CD4-positive, alpha-beta memory T cell (primary cell): ENCODE data around the gene HCK. TPM values are rescaled to one million over a fixed set of nuclear protein-coding genes. Genes with fewer than 3 reads are reported as not detected.
"Not testable (repeated sequence)": the region's sequence is repeated elsewhere in the genome, so short reads cannot be mapped to it uniquely, and the experiment has no call there.

ENCODE experiments used
- CTCF ChIA-PET: fragments of 350-600 bp; sonication (Branson Sonifier 250); formaldehyde crosslinking; loops from one replicate; lab custom pipeline; 2021; ENCODE audit warnings: inconsistent platforms; ENCODE audit not compliant: partially characterized antibody; lab: Charles Lee
- POLR2A ChIA-PET: fragments of 350-600 bp; sonication (Branson Sonifier 250); formaldehyde crosslinking; loops from one replicate; lab custom pipeline; 2021; ENCODE audit not compliant: partially characterized antibody; lab: Charles Lee
- DNase-seq, 5 donors: peaks; one replicate each; pipeline versions ENCODE4 v3.0.0 to v3.0.0-alpha.2; 2020 to 2022; ENCODE audit warnings: mixed read lengths in 1 of 5
- H3K27ac ChIP-seq: one replicate; pipeline ENCODE4 v1.7.0; 2013; ENCODE audit warnings: low read depth, low read length
- H3K27me3 ChIP-seq: 2 replicates; pipeline ENCODE4 v1.7.0; 2013; ENCODE audit warnings: mild to moderate bottlenecking, low read length, moderate library complexity; ENCODE audit not compliant: insufficient read depth
- H3K36me3 ChIP-seq: 2 replicates; pipeline ENCODE4 v1.7.0; 2013; ENCODE audit warnings: mild to moderate bottlenecking, low read length, moderate library complexity; ENCODE audit not compliant: insufficient read depth
- H3K4me1 ChIP-seq: 2 replicates; pipeline ENCODE4 v1.7.0; 2013; ENCODE audit warnings: mild to moderate bottlenecking, low read length, moderate library complexity; ENCODE audit not compliant: insufficient read depth
- H3K4me3 ChIP-seq, 2 donors: one replicate each; pipeline ENCODE4 v1.7.0; 2013; ENCODE audit warnings: low read length in 2 of 2, mild to moderate bottlenecking in 1 of 2
- H3K9me3 ChIP-seq, 2 donors: one replicate each; pipeline ENCODE4 v1.7.0; 2013; ENCODE audit warnings: low read length in 2 of 2, control low read depth in 1 of 2; ENCODE audit not compliant: control insufficient read depth in 1 of 2
- H3K27ac Mint-ChIP-seq, 7 donors: one replicate each; pipeline ENCODE4 v1.8.0; 2020 to 2021; ENCODE audit warnings: mixed read lengths in 7 of 7, mild to moderate bottlenecking in 6 of 7, inconsistent platforms in 3 of 7, moderate library complexity in 3 of 7
- H3K27me3 Mint-ChIP-seq, 2 donors: one replicate each; pipeline ENCODE4 v1.8.0; 2020 to 2021; ENCODE audit warnings: mixed read lengths in 2 of 2
- H3K36me3 Mint-ChIP-seq, 2 donors: one replicate each; pipeline ENCODE4 v1.8.0; 2020 to 2021; ENCODE audit warnings: mixed read lengths in 2 of 2, inconsistent platforms in 1 of 2, mild to moderate bottlenecking in 1 of 2
- H3K4me1 Mint-ChIP-seq, 4 donors: one replicate each; pipeline ENCODE4 v1.8.0; 2020 to 2021; ENCODE audit warnings: mixed read lengths in 4 of 4, mild to moderate bottlenecking in 1 of 4
- H3K4me3 Mint-ChIP-seq, 8 donors: one replicate each; pipeline ENCODE4 v1.8.0; 2020 to 2021; ENCODE audit warnings: mixed read lengths in 8 of 8, mild to moderate bottlenecking in 7 of 8, moderate library complexity in 6 of 8, inconsistent platforms in 3 of 8
- H3K9me3 Mint-ChIP-seq, 8 donors: one replicate each; pipeline ENCODE4 v1.8.0; 2020 to 2021; ENCODE audit warnings: mixed read lengths in 8 of 8, mild to moderate bottlenecking in 5 of 8, inconsistent platforms in 3 of 8, moderate library complexity in 1 of 8
- intact Hi-C: fragments of 100-400 bp; cut with micrococcal nuclease; formaldehyde crosslinking; loops from one replicate; pipeline ENCODE4 v1.15.1; 2023
- polyA plus RNA-seq, 2 donors: library from polyadenylated mRNA; unstranded; fragments of 300-500 nt; fragmentation: Illumina TruSeq; gene quantifications; one replicate each; pipeline ENCODE4 v1.2.3, GENCODE V29; 2021
- total RNA-seq, 2 experiments: library from RNA; stranded (reverse); gene quantifications; one replicate each; pipeline ENCODE4 v1.2.3, GENCODE V29; 2021

The HCK gene
- total and polyA plus RNA-seq, 4 experiments from 2014 or later = 0.09 to 1.3 (median 0.75) TPM

DNA sequence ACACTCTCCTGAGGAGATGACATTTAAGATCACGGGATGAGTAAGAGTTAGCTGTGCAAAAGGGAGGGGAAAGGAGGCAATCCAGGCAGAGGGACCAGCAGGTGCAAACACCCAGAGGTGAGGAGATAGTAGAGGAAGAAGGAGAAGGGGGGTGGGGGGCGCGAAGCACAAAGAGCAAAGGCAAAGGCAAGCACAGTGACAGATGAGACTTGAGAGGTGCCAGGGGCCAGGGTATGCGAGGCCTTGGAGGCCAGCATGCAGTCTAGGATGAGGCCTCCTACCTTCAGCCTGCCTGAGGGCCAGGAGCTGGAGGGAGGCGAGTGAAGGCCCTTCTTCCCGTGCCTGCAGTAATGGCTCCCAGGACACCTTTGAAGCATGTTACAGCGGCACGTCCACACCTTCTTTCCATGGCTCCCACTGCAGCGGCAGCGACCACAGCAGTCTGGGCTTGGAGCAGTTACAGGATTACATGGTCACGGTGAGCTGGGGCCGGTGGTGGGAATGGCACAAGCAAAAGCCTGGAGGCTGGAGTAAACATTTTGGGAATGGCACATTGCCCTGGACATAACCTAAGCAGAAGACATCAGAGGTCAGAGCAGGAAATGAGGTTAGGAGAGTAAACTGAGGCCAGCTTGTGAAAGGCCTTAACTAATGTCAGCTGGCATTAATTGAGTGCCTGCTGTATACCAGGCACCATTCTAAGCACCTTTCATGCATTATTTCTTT is 23.2 kb upstream of the HCK start:
- Histone ChIP-seq H3K4me3 (no peak overlapping the region), H3K4me1 (no peaks in the 10 kb centered on the region), H3K9me3 (no peaks in the 10 kb centered on the region), H3K27ac (no peak overlapping the region), H3K27me3 (no peaks in the 10 kb centered on the region), H3K36me3 (no peaks in the 10 kb centered on the region)
- no peaks in the 10 kb centered on the region for H3K4me1 Mint-ChIP-seq
- peaks cover 0 to 2% (median 0%) of the 10 kb centered on the region in 8 donors for H3K9me3 Mint-ChIP-seq
- ChIA-PET POLR2A (interaction anchor here (1.0 to 1.4 kb wide), 2 partner anchors 9 to 176 kb away, joined by 3 read pairs; no protein-coding TSS in a partner anchor), CTCF (interaction anchor here (1.1 to 4.1 kb wide), 10 partner anchors 7 to 211 kb away, joined by 3 to 78 read pairs (median 12); partner anchors contain the start of gene PDRG1)
- intact Hi-C loops = no loop called here
- H3K36me3 Mint-ChIP-seq = no peaks in the 10 kb centered on the region
- DNase-seq = no peak
- no peak overlapping the region for H3K4me3 Mint-ChIP-seq
- peaks cover 7 to 9% of the 10 kb centered on the region in 2 donors for H3K27me3 Mint-ChIP-seq
- H3K27ac Mint-ChIP-seq = no peak overlapping the region

GRCh38 chr20:32029561-32029960 is 22.5 kb upstream of the HCK start:
- Mint-ChIP-seq H3K4me1 (no peaks in the 10 kb centered on the region), H3K27me3 (peaks cover 8% of the 10 kb centered on the region in 2 donors), H3K27ac (no peak overlapping the region), H3K36me3 (no peaks in the 10 kb centered on the region), H3K9me3 (peaks cover 0 to 2% (median 0%) of the 10 kb centered on the region in 8 donors), H3K4me3 (no peak overlapping the region)
- CTCF ChIA-PET = interaction anchor here (1.3 to 4.1 kb wide), 12 partner anchors 8 to 495 kb away, joined by 3 to 78 read pairs (median 11); partner anchors contain the start of genes MYLK2 and PDRG1
- Histone ChIP-seq H3K9me3 (no peaks in the 10 kb centered on the region), H3K27me3 (no peaks in the 10 kb centered on the region), H3K27ac (no peak overlapping the region), H3K4me3 (no peak overlapping the region), H3K4me1 (no peaks in the 10 kb centered on the region), H3K36me3 (no peaks in the 10 kb centered on the region)
- intact Hi-C loops = no loop called here
- no peak for DNase-seq
- POLR2A ChIA-PET = interaction anchor here (1.0 to 1.4 kb wide), 2 partner anchors 10 to 177 kb away, joined by 3 read pairs; no protein-coding TSS in a partner anchor

DNA sequence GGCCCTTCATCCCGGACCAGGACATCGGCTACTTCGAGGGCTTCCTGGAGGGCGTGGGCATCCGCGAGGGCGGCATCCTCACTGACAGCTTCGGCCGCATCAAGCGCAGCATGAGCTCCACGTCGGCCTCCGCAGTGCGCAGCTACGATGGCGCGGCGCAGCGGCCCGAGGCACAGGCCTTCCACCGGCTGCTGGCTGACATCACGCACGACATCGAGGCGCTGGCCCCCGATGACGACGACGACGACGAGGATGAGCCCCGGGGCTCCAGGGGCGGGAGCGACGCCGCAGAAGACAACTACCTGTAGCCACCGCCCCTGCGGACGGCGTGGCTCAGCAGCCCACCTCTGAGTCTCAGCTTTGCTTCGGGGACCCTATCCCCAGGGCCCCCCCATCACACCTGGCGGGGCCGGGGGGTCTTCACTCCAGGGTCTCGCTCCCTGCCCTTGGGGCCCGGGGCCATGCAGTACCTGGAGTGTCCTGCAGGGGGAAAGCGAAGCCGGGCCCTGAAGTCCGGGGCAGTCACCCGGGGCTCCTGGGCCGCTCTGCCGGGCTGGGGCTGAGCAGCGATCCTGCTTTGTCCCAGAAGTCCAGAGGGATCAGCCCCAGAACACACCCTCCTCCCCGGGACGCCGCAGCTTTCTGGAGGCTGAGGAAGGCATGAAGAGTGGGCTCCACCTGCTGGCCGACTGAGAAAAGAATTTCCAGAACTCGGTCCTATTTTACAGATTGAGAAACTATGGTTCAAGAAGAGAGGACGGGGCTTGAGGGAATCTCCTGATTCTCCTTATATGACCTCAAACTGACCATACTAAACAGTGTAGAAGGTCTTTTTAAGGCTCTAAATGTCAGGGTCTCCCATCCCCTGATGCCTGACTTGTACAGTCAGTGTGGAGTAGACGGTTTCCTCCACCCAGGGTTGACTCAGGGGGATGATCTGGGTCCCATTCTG is 20.8 kb upstream of the HCK start:
- H3K27me3 Mint-ChIP-seq = peaks cover 10 to 17% of the 10 kb centered on the region in 2 donors
- POLR2A ChIA-PET = no interaction called here

GRCh38 chr20:32033316-32033715 is 18.7 kb upstream of the HCK start:
- Histone ChIP-seq H3K9me3 (no peaks in the 10 kb centered on the region), H3K27me3 (peaks cover 9% of the 10 kb centered on the region), H3K4me1 (no peaks in the 10 kb centered on the region), H3K27ac (no peak overlapping the region), H3K36me3 (no peaks in the 10 kb centered on the region), H3K4me3 (no peak overlapping the region)
- no peak overlapping the region for H3K4me3 Mint-ChIP-seq
- no peaks in the 10 kb centered on the region for H3K9me3 Mint-ChIP-seq
- ChIA-PET POLR2A (no interaction called here), CTCF (interaction anchor here (1.5 kb wide), 1 partner anchor 8 kb away, joined by 4 read pairs; no protein-coding TSS in a partner anchor)
- H3K4me1 Mint-ChIP-seq = no peaks in the 10 kb centered on the region
- intact Hi-C loops = no loop called here
- H3K27me3 Mint-ChIP-seq = peaks cover 14 to 35% of the 10 kb centered on the region in 2 donors
- no peak overlapping the region for H3K27ac Mint-ChIP-seq
- H3K36me3 Mint-ChIP-seq = no peaks in the 10 kb centered on the region
- no peak for DNase-seq

More for the DNA sequence above, 20.8 kb upstream of the HCK start:
- no peaks in the 10 kb centered on the region for H3K4me1 Mint-ChIP-seq
- H3K27ac Mint-ChIP-seq = no peak overlapping the region
- H3K36me3 ChIP-seq = no peaks in the 10 kb centered on the region
- H3K9me3 Mint-ChIP-seq = no peaks in the 10 kb centered on the region
- no peak overlapping the region for H3K27ac ChIP-seq
- H3K27me3 ChIP-seq = peaks cover 3% of the 10 kb centered on the region
- H3K4me1 ChIP-seq = no peaks in the 10 kb centered on the region
- CTCF ChIA-PET = interaction anchor here (0.5 to 4.1 kb wide), 24 partner anchors 10 to 493 kb away, joined by 3 to 78 read pairs (median 4); partner anchors contain the start of genes CCM2L and MYLK2
- peak; percentile 48 to 66 (median 55) for DNase-seq
- H3K4me3 Mint-ChIP-seq = peak overlapping the region in 6 of 8 donors; percentile 17 to 57 (median 42)
- H3K9me3 ChIP-seq = no peaks in the 10 kb centered on the region
- intact Hi-C loops = loop anchor here (1.0 kb wide), 2 partner anchors 209 to 622 kb away; no protein-coding TSS in a partner anchor
- no peaks in the 10 kb centered on the region for H3K36me3 Mint-ChIP-seq
- H3K4me3 ChIP-seq = no peak overlapping the region

- H3K27me3 Mint-ChIP-seq = peaks cover 14 to 35% of the 10 kb centered on the region in 2 donors
- H3K36me3 Mint-ChIP-seq, H3K9me3 Mint-ChIP-seq, H3K27ac ChIP-seq, intact Hi-C loops, H3K4me1 ChIP-seq, H3K27me3 ChIP-seq, H3K4me3 ChIP-seq, POLR2A ChIA-PET, H3K4me3 Mint-ChIP-seq, DNase-seq, H3K36me3 ChIP-seq, H3K4me1 Mint-ChIP-seq, H3K9me3 ChIP-seq, H3K27ac Mint-ChIP-seq: not testable (repeated sequence)
- CTCF ChIA-PET = interaction anchor here (1.5 kb wide), 1 partner anchor 8 kb away, joined by 4 read pairs; no protein-coding TSS in a partner anchor
Observed at GRCh38 chr20:32033721-32034120, 18.3 kb upstream of the HCK start.

DNA sequence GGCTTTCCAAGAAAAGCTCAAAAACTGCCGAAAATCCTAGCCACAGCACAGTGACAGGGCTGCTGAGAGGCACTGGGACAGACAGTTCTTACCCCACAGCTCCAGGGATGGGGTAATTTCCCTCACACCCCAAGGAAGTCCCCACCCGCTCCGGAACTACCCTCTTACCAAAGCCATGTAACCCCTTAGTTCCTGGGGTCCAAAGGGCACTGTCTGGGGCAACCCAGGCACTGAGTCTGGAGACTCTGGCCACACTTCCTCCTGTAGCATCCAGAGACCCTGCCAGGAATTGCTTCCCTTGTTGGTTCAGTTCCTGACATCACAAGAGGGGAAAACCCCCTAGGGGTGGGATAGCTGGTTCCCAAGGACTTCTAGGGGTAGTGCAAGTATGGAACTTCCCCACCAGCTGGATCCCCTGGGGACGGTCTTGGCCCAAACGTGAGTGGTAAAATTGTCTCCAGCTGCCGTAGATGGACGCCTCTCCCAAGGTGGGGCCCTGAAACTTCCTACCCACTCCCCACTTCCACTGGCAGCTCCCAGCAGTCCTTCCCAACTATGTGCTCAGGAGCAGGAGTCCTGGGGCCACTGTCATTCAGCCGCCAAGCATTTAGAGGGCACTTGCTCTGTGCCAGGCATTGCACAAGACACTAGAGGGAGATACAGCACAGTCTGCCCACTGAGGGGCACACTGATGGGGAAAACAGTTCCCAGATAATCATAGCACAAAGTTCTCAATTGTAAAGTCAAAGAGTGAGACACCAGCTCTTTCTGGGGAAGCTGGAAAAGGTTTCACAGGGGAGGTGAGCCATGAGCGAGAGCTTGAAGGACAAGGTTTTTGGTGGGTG is 17.2 kb upstream of the HCK start:
- H3K4me3 ChIP-seq = no peak overlapping the region
- intact Hi-C loops = no loop called here
- Mint-ChIP-seq H3K36me3 (no peaks in the 10 kb centered on the region), H3K27ac (no peak overlapping the region), H3K4me1 (no peaks in the 10 kb centered on the region), H3K9me3 (no peaks in the 10 kb centered on the region), H3K27me3 (peaks cover 18 to 35% of the 10 kb centered on the region in 2 donors), H3K4me3 (no peak overlapping the region)
- CTCF ChIA-PET = interaction anchor here (0.9 to 2.3 kb wide), 4 partner anchors 9 to 211 kb away, joined by 3 to 8 read pairs (median 4); no protein-coding TSS in a partner anchor
- DNase-seq = no peak
- H3K4me1 ChIP-seq = no peaks in the 10 kb centered on the region
- H3K9me3 ChIP-seq = no peaks in the 10 kb centered on the region
- H3K27ac ChIP-seq = no peak overlapping the region
- POLR2A ChIA-PET = no interaction called here
- H3K27me3 ChIP-seq = peaks cover 9% of the 10 kb centered on the region
- no peaks in the 10 kb centered on the region for H3K36me3 ChIP-seq
